ENCODE data around the gene WDR45B. TPM values are rescaled to one million over a fixed set of nuclear protein-coding genes. Genes with fewer than 3 reads are reported as not detected.

The WDR45B gene
- total RNA-seq, 1 experiment from 2014 or later = 110 TPM

DNA sequence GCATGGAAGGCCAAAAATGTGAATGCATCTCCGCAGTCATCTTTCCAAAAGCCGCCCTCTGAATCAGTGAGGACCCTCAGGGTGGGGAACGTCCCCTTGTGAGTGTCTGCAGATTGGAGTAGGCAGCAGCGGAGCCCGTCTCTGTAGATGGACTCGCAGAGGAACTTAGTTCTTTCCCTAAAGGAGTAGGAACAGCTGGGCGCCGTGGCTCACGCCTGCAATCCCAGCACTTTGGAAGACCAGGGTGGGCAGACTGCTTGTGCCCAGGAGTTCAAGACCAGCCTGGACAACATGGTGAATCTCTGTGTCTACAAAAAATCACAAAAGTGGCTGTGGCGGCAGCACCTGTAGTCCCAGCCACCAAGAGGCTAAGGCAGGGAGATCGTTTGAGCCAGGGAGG, 53.7 kb downstream of the WDR45B start:
- H3K27me3 ChIP-seq (ENCODE audit: insufficient read depth, low read length) = no peaks in the 10 kb centered on the region
- H3K27me3 Mint-ChIP-seq (ENCODE audit: low read depth) = no peaks in the 10 kb centered on the region; the same call in 1 of the 2 replicates
- no peak overlapping the region for H2BK15ac ChIP-seq (ENCODE audit: low read depth, low read length)

More for the DNA sequence above, 53.7 kb downstream of the WDR45B start:
- Histone ChIP-seq H4K20me1 (ENCODE audit: control insufficient read depth, insufficient read depth, insufficient read length) (peaks cover 3% of the 10 kb centered on the region), H3K56ac (ENCODE audit: insufficient read length, low read depth, low read length) (no peak overlapping the region), H2BK20ac (ENCODE audit: low read depth, low read length, poor library complexity, severe bottlenecking) (no peak overlapping the region), H3T11ph (ENCODE audit: low read length) (no peak overlapping the region), H2BK12ac (ENCODE audit: insufficient read length, low read depth, low read length) (no peak overlapping the region), H3K9ac (ENCODE audit: extremely low read depth, insufficient read length, low read length) (no peak overlapping the region), H4K91ac (ENCODE audit: insufficient read length, low read depth, low read length) (no peak overlapping the region), H4K5ac (ENCODE audit: insufficient read length, low read depth, low read length) (no peak overlapping the region), H3K23me2 (ENCODE audit: insufficient read length, low read depth, low read length, poor library complexity, severe bottlenecking) (no peaks in the 10 kb centered on the region), H4K8ac (replicated peaks; ENCODE audit: insufficient read length, low read depth, low read length) (no peak overlapping the region), H2BK120ac (ENCODE audit: low read depth, low read length, poor library complexity, severe bottlenecking) (no peak overlapping the region), H3K9me3 (ENCODE audit: control insufficient read depth, low read depth, low read length) (no peaks in the 10 kb centered on the region), H2AFZ (ENCODE audit: low read length) (no peak overlapping the region), H3K4ac (ENCODE audit: low read depth, low read length) (no peak overlapping the region), H3K4me2 (ENCODE audit: insufficient read depth, insufficient read length, low read length) (no peak overlapping the region), H3K79me2 (ENCODE audit: insufficient read depth, low read length) (no peaks in the 10 kb centered on the region), H3K4me1 (ENCODE audit: insufficient read depth, low read length) (no peaks in the 10 kb centered on the region), H3K18ac (ENCODE audit: insufficient read length, low read depth, low read length) (no peak overlapping the region), H3K23ac (ENCODE audit: insufficient read length, low read depth, low read length) (no peak overlapping the region), H3K27ac (ENCODE audit: insufficient read length, low read depth, low read length) (no peak overlapping the region), H3K14ac (ENCODE audit: insufficient read depth, low read length) (no peak overlapping the region), H2BK5ac (ENCODE audit: insufficient read length, low read length) (no peak overlapping the region), H2AK5ac (ENCODE audit: insufficient read length, low read length) (no peak overlapping the region), H3K79me1 (ENCODE audit: insufficient read depth, low read depth, low read length, poor library complexity, severe bottlenecking) (peaks cover 2% of the 10 kb centered on the region)
- H3K4me3 Mint-ChIP-seq = no peak overlapping the region
- TF ChIP-seq, protein P1, sequence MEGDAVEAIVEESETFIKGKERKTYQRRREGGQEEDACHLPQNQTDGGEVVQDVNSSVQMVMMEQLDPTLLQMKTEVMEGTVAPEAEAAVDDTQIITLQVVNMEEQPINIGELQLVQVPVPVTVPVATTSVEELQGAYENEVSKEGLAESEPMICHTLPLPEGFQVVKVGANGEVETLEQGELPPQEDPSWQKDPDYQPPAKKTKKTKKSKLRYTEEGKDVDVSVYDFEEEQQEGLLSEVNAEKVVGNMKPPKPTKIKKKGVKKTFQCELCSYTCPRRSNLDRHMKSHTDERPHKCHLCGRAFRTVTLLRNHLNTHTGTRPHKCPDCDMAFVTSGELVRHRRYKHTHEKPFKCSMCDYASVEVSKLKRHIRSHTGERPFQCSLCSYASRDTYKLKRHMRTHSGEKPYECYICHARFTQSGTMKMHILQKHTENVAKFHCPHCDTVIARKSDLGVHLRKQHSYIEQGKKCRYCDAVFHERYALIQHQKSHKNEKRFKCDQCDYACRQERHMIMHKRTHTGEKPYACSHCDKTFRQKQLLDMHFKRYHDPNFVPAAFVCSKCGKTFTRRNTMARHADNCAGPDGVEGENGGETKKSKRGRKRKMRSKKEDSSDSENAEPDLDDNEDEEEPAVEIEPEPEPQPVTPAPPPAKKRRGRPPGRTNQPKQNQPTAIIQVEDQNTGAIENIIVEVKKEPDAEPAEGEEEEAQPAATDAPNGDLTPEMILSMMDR (conservative IDR thresholded peaks at IDR 0.05) = no peak
- peaks cover 4 to 10% of the 10 kb centered on the region in 2 experiments; a peak in 3 of 4 replicates for H3K4me1 Mint-ChIP-seq
- no peak for DNase-seq
- H3K9me3 Mint-ChIP-seq = no peaks in the 10 kb centered on the region
- H3K36me3 Mint-ChIP-seq (ENCODE audit: insufficient read depth in 1 of 3, low read depth in 3 of 3) = peaks cover 34 to 64% (median 61%) of the 10 kb centered on the region in 3 experiments; a peak in 6 of 7 replicates
- H3K27ac Mint-ChIP-seq = peak overlapping the region in 1 of 3 experiments; percentile 73; a peak in 2 of 7 replicates
- WGBS (ENCODE audit: extremely low coverage, insufficient read length, low lambda C conversion rate) = no CpG with 5 or more reads among the region's 11 CpGs
